IgD-negative memory B cell (primary cell): ENCODE measurements around the gene BRF1. TPM values are rescaled to one million over a fixed set of nuclear protein-coding genes. Genes with fewer than 3 reads are reported as not detected.

Source experiments
- H3K27ac Mint-ChIP-seq, 3 donors: one replicate each; pipeline ENCODE4 v1.8.0; 2020 to 2022; ENCODE audit warnings: mild to moderate bottlenecking in 3 of 3, mixed read lengths in 3 of 3, moderate library complexity in 1 of 3
- H3K27me3 Mint-ChIP-seq: one replicate; pipeline ENCODE4 v1.8.0; 2021; ENCODE audit warnings: mixed read lengths
- H3K36me3 Mint-ChIP-seq: one replicate; pipeline ENCODE4 v1.8.0; 2020; ENCODE audit warnings: mild to moderate bottlenecking, mixed read lengths
- H3K4me1 Mint-ChIP-seq, 3 donors: one replicate each; pipeline ENCODE4 v1.8.0; 2020 to 2022; ENCODE audit warnings: mixed read lengths in 3 of 3, mild to moderate bottlenecking in 1 of 3
- H3K4me3 Mint-ChIP-seq, 4 donors: one replicate each; pipeline ENCODE4 v1.8.0; 2020 to 2022; ENCODE audit warnings: mild to moderate bottlenecking in 4 of 4, mixed read lengths in 4 of 4, moderate library complexity in 3 of 4
- H3K9me3 Mint-ChIP-seq, 3 donors: one replicate each; pipeline ENCODE4 v1.8.0; 2020 to 2021; ENCODE audit warnings: mixed read lengths in 3 of 3, mild to moderate bottlenecking in 1 of 3
- polyA plus RNA-seq: library from polyadenylated mRNA; unstranded; fragments of 300-500 nt; fragmentation: Illumina TruSeq; gene quantifications from one replicate; pipeline ENCODE4 v1.2.3, GENCODE V29; 2021

The BRF1 gene
- polyA plus RNA-seq, 1 donor from 2014 or later, result 8.4 TPM

GRCh38 chr14:105217774-105218173, 83.0 kb downstream of the BRF1 start:
- peaks cover 3% of the 10 kb centered on the region for H3K36me3 Mint-ChIP-seq
- no peaks in the 10 kb centered on the region for H3K4me1 Mint-ChIP-seq
- H3K4me3 Mint-ChIP-seq, result no peak overlapping the region
- no peaks in the 10 kb centered on the region for H3K27me3 Mint-ChIP-seq
- H3K27ac Mint-ChIP-seq, result peak overlapping the region in 1 of 3 donors; percentile 53
- no peaks in the 10 kb centered on the region for H3K9me3 Mint-ChIP-seq

DNA sequence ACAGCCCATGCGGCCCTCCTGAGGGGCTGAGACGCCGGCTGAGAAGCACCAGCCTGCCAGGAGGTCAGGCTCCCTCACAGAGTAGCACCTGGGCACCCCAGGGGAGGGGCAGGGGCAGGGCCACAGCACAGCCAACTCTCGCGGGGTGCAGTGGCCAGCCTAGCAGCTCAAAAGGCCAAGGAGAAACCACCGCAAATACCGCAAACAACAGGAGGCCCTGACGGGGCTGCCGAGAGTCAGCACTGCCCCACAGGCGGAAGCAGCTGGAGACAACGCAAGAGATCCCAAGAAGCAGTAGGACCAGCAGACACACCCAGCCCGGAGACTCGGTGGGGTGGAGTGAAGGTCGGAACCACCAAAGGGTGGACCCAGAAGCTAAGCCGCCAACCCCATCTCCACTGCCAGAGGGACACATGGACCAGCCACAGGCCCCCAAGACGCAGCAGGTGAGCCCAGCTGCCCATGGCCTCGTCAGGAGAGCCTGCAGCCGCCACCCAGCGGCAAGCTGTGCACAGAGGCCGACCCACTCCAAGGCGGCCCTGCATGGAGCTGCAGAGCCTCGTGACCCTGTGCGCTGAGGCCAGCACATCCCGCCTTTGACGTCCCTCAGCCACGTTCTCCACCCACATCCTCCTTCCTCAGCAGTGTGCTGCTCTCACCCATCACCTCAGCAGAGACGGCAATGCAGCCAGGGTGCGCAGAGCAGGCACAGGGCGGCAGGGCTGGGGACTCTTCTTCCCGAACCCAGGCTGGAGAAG, 84.1 kb downstream of the BRF1 start:
- H3K4me3 Mint-ChIP-seq, result no peak overlapping the region
- H3K27me3 Mint-ChIP-seq, result no peaks in the 10 kb centered on the region
- no peaks in the 10 kb centered on the region for H3K4me1 Mint-ChIP-seq
- H3K27ac Mint-ChIP-seq, result no peak overlapping the region
- peaks cover 3% of the 10 kb centered on the region for H3K36me3 Mint-ChIP-seq
- no peaks in the 10 kb centered on the region for H3K9me3 Mint-ChIP-seq

DNA sequence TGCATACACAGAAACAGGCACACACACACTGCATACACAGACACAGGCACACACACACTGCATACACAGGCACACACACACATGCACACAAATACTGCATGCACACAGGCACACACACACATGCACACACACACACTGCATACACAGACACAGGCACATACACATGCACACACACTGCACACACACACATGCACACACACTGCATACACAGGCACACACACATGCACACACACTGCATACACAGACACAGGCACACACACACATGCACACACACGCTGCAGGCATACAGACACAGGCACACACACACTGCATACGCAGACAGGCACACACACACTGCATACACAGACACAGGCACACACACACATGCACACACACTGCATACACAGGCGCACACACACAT, 85.2 kb downstream of the BRF1 start:
- Mint-ChIP-seq H3K4me3 (no peak overlapping the region), H3K27ac (no peak overlapping the region), H3K36me3 (peaks cover 3% of the 10 kb centered on the region), H3K27me3 (no peaks in the 10 kb centered on the region), H3K4me1 (no peaks in the 10 kb centered on the region), H3K9me3 (no peaks in the 10 kb centered on the region)

DNA sequence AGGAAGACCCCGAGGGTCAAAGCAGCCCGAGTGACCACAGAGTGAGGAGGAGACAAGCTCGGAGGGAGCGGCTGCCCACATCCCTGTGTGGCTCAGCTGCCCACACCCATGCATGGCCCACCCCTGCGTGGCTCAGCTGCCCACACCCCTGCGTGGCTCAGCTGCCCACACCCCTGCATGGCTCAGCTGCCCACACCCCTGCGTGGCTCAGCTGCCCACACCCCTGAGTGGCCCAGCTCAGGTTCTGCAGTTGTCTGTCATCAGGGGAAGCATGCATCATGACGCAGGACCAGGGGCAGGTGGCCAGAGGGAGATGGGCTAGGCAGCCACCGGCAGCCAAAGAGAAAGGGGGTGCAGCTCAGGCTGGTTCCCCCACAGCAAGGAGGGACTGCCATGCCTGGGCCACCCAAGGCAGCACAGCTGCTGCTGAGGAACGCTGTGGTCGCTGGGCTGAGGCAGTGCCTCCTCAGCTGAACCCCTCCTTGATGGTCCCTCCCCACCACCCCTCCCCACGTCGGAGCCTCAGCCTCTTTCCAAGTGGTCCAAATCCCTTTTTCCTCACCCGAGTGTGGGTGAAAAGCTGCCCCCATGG, 86.4 kb downstream of the BRF1 start:
- Mint-ChIP-seq H3K27ac (no peak overlapping the region), H3K9me3 (no peaks in the 10 kb centered on the region), H3K27me3 (no peaks in the 10 kb centered on the region), H3K4me3 (no peak overlapping the region), H3K36me3 (peaks cover 4% of the 10 kb centered on the region), H3K4me1 (no peaks in the 10 kb centered on the region)

DNA sequence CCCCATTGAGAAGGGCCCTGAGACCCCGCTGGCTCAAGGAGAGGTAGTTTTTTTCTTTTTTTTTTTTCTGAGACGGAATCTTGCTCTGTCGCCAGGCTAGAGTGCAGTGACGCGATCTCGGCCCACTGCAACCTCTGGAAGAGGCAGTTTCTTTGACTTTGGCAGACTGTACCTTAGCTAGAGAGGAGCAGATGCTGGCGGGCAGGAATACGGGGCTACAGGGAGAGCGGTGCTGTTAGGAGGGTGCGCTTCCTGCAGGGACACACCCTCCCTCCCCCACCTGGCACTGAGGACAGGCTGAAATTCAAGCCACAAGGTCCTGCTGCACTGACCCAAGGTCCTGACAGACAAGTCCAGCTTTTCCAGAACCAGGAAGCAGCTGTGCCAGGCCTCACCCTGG, 87.4 kb downstream of the BRF1 start:
- Mint-ChIP-seq H3K27me3 (no peaks in the 10 kb centered on the region), H3K4me3 (no peak overlapping the region), H3K4me1 (peaks cover 0 to 1% (median 0%) of the 10 kb centered on the region in 3 donors), H3K27ac (no peak overlapping the region), H3K36me3 (peaks cover 4% of the 10 kb centered on the region), H3K9me3 (no peaks in the 10 kb centered on the region)

DNA sequence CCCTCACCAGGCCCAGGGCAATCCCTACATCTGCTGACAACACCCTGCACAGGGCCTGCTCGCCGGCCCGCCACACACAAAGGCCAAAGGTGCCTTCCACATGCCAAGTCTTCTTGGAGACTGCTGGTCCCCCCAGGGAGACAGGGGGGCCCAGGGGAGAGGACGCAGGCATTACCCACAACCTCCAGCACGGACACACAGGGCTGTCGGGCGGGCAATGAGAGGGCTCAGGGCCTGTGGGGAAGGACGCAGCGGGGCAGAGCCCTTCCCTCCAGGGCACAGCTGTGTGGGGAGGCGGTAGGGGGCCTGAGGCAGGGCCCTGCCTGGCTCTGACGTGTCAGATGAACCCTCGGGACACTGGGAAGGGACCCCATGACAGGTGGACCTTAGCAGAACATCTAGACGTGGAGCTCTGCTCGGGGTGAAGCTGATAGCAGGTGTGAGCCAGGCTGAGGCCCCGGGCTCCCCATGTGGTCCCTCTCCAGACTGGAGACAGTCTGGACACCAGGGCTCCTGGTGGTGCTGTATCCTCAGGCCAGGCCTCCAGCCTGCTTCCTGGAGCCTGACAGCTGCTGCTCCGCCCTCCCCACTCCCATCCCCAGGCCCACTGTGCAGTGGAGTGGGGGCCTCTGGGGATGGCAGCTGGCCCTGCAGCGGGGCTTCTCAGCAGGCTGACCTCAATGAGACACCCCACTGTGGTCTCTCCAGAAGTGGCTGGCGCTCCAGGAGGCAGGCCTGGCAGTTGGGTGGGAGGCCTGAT, 88.1 kb downstream of the BRF1 start:
- no peaks in the 10 kb centered on the region for H3K27me3 Mint-ChIP-seq
- peaks cover 0 to 1% (median 0%) of the 10 kb centered on the region in 3 donors for H3K4me1 Mint-ChIP-seq

DNA sequence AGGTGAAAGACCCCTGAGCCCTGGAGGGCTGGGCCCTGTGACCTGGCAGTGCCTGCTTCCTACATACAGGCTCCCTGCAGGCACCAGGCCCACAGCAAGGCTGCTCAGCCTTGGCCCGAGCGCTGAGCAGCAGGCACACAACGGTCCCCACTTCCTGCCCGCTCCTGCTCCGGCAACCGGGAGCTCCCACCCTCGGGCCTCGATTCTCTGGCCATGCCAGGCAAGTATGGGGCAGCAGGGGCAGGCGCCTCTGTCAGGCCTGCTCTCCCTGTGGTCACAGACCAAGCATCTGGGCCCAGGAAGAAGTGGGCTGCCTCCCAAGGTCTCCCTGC, 89.1 kb downstream of the BRF1 start:
- Mint-ChIP-seq H3K27ac (no peak overlapping the region), H3K9me3 (no peaks in the 10 kb centered on the region), H3K4me3 (no peak overlapping the region), H3K36me3 (peaks cover 4% of the 10 kb centered on the region), H3K27me3 (no peaks in the 10 kb centered on the region), H3K4me1 (peaks cover 0 to 1% (median 0%) of the 10 kb centered on the region in 3 donors)

More for the DNA sequence above, 88.1 kb downstream of the BRF1 start:
- no peak overlapping the region for H3K4me3 Mint-ChIP-seq
- peaks cover 4% of the 10 kb centered on the region for H3K36me3 Mint-ChIP-seq
- no peak overlapping the region for H3K27ac Mint-ChIP-seq
- no peaks in the 10 kb centered on the region for H3K9me3 Mint-ChIP-seq

DNA sequence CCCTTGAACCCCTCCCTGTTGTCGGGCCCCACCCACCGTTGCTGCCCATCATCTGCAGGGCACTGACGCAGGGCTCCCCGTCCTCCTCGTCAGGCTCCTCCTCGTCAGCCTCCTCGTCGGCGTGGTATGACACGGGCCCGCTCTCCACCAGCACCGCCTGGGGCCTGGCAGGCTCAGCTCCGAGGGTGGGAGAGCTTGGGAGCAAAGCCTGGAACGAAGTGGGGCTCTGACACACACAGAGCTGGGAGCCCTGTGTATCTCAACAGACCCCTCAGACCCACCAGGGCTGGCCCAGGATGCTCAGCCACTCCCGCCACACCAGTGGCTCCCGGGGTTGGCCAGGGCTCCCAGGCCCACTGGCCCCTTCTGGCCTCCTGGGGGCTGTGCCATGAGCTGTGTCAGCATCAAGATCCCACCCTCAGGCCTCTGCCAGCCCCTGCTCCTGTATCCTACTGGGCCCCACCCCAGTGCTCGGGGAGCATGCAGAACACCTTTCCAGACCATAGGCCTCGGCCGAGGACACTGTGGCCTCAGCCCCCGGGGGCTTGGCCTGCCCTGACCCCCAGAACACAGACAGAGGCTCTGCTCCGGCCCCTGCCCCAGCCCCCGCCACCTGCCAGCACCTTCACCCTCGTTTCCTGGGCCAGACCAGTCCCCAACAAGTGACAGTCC, 89.6 kb downstream of the BRF1 start:
- Mint-ChIP-seq H3K27me3 (no peaks in the 10 kb centered on the region), H3K4me1 (peaks cover 0 to 1% (median 0%) of the 10 kb centered on the region in 3 donors), H3K36me3 (peaks cover 4% of the 10 kb centered on the region), H3K4me3 (no peak overlapping the region), H3K27ac (no peak overlapping the region), H3K9me3 (no peaks in the 10 kb centered on the region)

- Mint-ChIP-seq H3K4me3 (peak overlapping the region in 1 of 4 donors; percentile 27), H3K9me3 (no peaks in the 10 kb centered on the region), H3K27ac (no peak overlapping the region), H3K36me3 (peaks cover 4% of the 10 kb centered on the region), H3K27me3 (no peaks in the 10 kb centered on the region), H3K4me1 (peaks cover 0 to 1% (median 0%) of the 10 kb centered on the region in 3 donors)
Observed at GRCh38 chr14:105210266-105211025, 90.4 kb downstream of the BRF1 start.

DNA sequence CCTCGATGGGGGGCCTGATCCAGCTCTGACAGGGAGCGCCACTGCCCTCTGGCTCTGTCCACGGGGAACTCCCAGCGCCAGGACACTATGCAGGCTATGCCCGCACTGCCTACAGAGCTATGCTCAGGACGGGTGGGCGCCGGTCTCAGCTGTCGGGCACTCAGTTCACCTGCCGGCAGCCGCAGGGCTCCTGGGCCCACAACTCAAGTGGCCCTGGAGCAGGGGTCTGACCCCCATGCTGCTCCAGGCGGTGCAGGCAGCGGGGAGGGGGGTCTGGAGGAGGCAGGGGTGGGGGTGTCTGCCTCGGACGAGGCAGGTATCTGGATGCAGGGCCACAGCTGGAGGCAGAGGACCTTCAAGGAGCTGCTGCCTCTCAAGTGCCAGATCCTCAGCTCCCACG, 91.2 kb downstream of the BRF1 start:
- Mint-ChIP-seq H3K36me3 (peaks cover 4% of the 10 kb centered on the region), H3K27me3 (no peaks in the 10 kb centered on the region), H3K4me3 (no peak overlapping the region), H3K9me3 (no peaks in the 10 kb centered on the region), H3K4me1 (peaks cover 0 to 1% (median 0%) of the 10 kb centered on the region in 3 donors), H3K27ac (no peak overlapping the region)

GRCh38 chr14:105209091-105209490, 91.7 kb downstream of the BRF1 start:
- Mint-ChIP-seq H3K9me3 (no peaks in the 10 kb centered on the region), H3K27ac (no peak overlapping the region), H3K4me1 (peaks cover 0 to 3% (median 1%) of the 10 kb centered on the region in 3 donors), H3K27me3 (no peaks in the 10 kb centered on the region), H3K36me3 (peaks cover 4% of the 10 kb centered on the region), H3K4me3 (no peak overlapping the region)

GRCh38 chr14:105208738-105209075, 92.1 kb downstream of the BRF1 start:
- Mint-ChIP-seq H3K27ac (no peak overlapping the region), H3K36me3 (peaks cover 4% of the 10 kb centered on the region), H3K4me1 (peaks cover 0 to 3% (median 1%) of the 10 kb centered on the region in 3 donors), H3K27me3 (no peaks in the 10 kb centered on the region), H3K4me3 (no peak overlapping the region), H3K9me3 (no peaks in the 10 kb centered on the region)

DNA sequence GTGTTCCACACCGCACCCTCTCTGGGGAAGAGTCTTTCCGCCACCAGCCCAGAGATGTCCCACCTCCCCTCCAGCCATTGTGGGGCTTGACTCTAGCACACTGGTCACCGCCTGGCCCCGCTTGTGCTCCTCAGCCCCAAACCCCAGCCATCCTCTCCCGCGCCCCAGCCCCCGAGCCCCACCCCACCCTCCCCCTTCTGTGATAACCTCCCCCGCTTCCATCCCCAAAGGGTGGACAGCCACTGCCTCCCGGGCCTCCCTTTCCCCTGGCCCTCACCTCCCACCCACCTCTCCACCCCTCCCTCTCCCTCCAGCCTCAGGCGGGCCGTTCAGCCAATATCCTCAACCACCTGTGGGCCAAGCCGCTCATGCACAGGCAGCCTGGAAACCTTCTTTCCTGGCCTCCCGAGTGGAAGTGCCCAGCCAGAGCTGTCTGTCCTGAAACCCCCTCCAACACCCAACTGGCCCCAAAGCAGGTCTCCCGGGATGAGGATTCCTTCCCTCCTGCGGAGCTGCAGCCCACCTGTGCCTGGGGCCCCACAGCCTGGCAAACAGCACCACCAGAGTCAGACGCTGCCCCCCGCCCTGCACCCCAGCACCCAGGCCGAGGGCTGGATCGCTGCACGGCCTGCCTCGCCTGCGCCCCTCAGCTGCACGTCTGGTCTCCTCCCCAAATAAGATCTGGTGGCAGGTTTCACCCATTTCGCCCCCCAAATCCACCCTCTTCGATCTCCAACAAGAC, 92.6 kb downstream of the BRF1 start:
- no peak overlapping the region for H3K4me3 Mint-ChIP-seq
- H3K27ac Mint-ChIP-seq, result no peak overlapping the region
- no peaks in the 10 kb centered on the region for H3K9me3 Mint-ChIP-seq
- H3K4me1 Mint-ChIP-seq, result peaks cover 0 to 3% (median 1%) of the 10 kb centered on the region in 3 donors
- peaks cover 3% of the 10 kb centered on the region for H3K36me3 Mint-ChIP-seq
- H3K27me3 Mint-ChIP-seq, result no peaks in the 10 kb centered on the region

- peaks cover 0 to 3% (median 1%) of the 10 kb centered on the region in 3 donors for H3K4me1 Mint-ChIP-seq
- no peak overlapping the region for H3K27ac Mint-ChIP-seq
Observed at GRCh38 chr14:105207460-105207901, 93.3 kb downstream of the BRF1 start.

More at GRCh38 chr14:105207460-105207901, 93.3 kb downstream of the BRF1 start:
- H3K4me3 Mint-ChIP-seq, result no peak overlapping the region
- no peaks in the 10 kb centered on the region for H3K27me3 Mint-ChIP-seq
- no peaks in the 10 kb centered on the region for H3K9me3 Mint-ChIP-seq
- H3K36me3 Mint-ChIP-seq, result peaks cover 3% of the 10 kb centered on the region
